Measurements from ENCODE around the gene UFC1.

Gene UFC1

GRCh38 chr1:161133220-161133740 is 20.5 kb upstream of the UFC1 start:
- no peak for DNase-seq (ENCODE audit: low read depth)

GRCh38 chr1:161137881-161138280 is 15.9 kb upstream of the UFC1 start:
- no peak for DNase-seq (ENCODE audit: low read depth)

GRCh38 chr1:161138431-161138830 is 15.3 kb upstream of the UFC1 start:
- no peak for DNase-seq (ENCODE audit: low read depth)

GRCh38 chr1:161139766-161140165 is 14.0 kb upstream of the UFC1 start:
- DNase-seq (ENCODE audit: low read depth): no peak

- no peak for DNase-seq (ENCODE audit: low read depth)
Measured at GRCh38 chr1:161140755-161141400, 12.9 kb upstream of the UFC1 start.

GRCh38 chr1:161145832-161146231 is 7.9 kb upstream of the UFC1 start:
- DNase-seq (ENCODE audit: low read depth): no peak

- no peak for DNase-seq (ENCODE audit: low read depth)
Measured at GRCh38 chr1:161153176-161153575, 602 bp upstream of the UFC1 start.

GRCh38 chr1:161157867-161158266 is 4.1 kb downstream of the UFC1 start:
- DNase-seq (ENCODE audit: low read depth): no peak

- DNase-seq (ENCODE audit: low read depth): no peak
Measured at GRCh38 chr1:161158316-161159010, 4.7 kb downstream of the UFC1 start.

GRCh38 chr1:161159087-161159912 is 5.5 kb downstream of the UFC1 start, which contains the start of gene USP21:
Gene USP21 (plus strand): TSS chr1:161159500. CDS start chr1:161160641, 1,141 bp downstream.
- peak; percentile 87 for DNase-seq (ENCODE audit: low read depth)

GRCh38 chr1:161159913-161160243 is 6.1 kb downstream of the UFC1 start:
- DNase-seq (ENCODE audit: low read depth): no peak

GRCh38 chr1:161160671-161161145 is 6.9 kb downstream of the UFC1 start:
- DNase-seq (ENCODE audit: low read depth): no peak

GRCh38 chr1:161161652-161162051 is 7.9 kb downstream of the UFC1 start:
- no peak for DNase-seq (ENCODE audit: low read depth)

- DNase-seq (ENCODE audit: low read depth): no peak
Measured at GRCh38 chr1:161162052-161162451, 8.3 kb downstream of the UFC1 start.

GRCh38 chr1:161162806-161163205 is 9.0 kb downstream of the UFC1 start:
- DNase-seq (ENCODE audit: low read depth): no peak

- DNase-seq (ENCODE audit: low read depth): no peak
Measured at GRCh38 chr1:161163793-161164192, 10.0 kb downstream of the UFC1 start.

GRCh38 chr1:161164901-161165610 is 11.3 kb downstream of the UFC1 start:
- DNase-seq (ENCODE audit: low read depth): no peak

GRCh38 chr1:161165742-161166668 is 12.2 kb downstream of the UFC1 start, which contains the start of gene PPOX:
Gene PPOX (plus strand): TSS chr1:161166426. CDS start chr1:161166848, 422 bp downstream.
- DNase-seq (ENCODE audit: low read depth): peak; percentile 88

GRCh38 chr1:161166669-161167548 is 13.1 kb downstream of the UFC1 start:
- no peak for DNase-seq (ENCODE audit: low read depth)

GRCh38 chr1:161168906-161169305 is 15.1 kb downstream of the UFC1 start:
- no peak for DNase-seq (ENCODE audit: low read depth)
